ENCODE measurements around the gene SYF2.

SYF2 gene

GRCh38 chr1:25208092-25208491, 24.2 kb downstream of the SYF2 start:
- DNase-seq (ENCODE audit: low read depth in 1 of 2, low spot score in 1 of 2), result no peak
- TF ChIP-seq REST (IDR thresholded peaks at IDR 0.05; ENCODE audit: insufficient replicate concordance, low read depth) (no peak), CTCF (IDR thresholded peaks at IDR 0.05; ENCODE audit: insufficient read depth, low read length) (no peak), POLR2AphosphoS5 (IDR thresholded peaks at IDR 0.05; ENCODE audit: low read depth) (no peak)
- no peak overlapping the region for H3K4me3 ChIP-seq (replicated peaks; ENCODE audit: insufficient read depth, low read length)
- no peak overlapping the region for H3K27ac ChIP-seq (replicated peaks)
- no peaks in the 10 kb centered on the region for H3K27me3 ChIP-seq (ENCODE audit: insufficient read depth, poor library complexity, severe bottlenecking)

GRCh38 chr1:25206201-25206600, 26.1 kb downstream of the SYF2 start:
- no peak for DNase-seq (ENCODE audit: low read depth in 1 of 2, low spot score in 1 of 2)
- no peak overlapping the region for H3K27ac ChIP-seq (replicated peaks)
- no peak overlapping the region for H3K4me3 ChIP-seq (replicated peaks; ENCODE audit: insufficient read depth, low read length)
- no peaks in the 10 kb centered on the region for H3K27me3 ChIP-seq (ENCODE audit: insufficient read depth, poor library complexity, severe bottlenecking)
- TF ChIP-seq GABPA (IDR thresholded peaks at IDR 0.05; ENCODE audit: low read depth) (no peak), REST (IDR thresholded peaks at IDR 0.05; ENCODE audit: insufficient replicate concordance, low read depth) (no peak), SPI1 (IDR thresholded peaks at IDR 0.05; ENCODE audit: borderline replicate concordance, low read depth) (no peak), POLR2AphosphoS5 (IDR thresholded peaks at IDR 0.05; ENCODE audit: low read depth) (no peak), CTCF (IDR thresholded peaks at IDR 0.05; ENCODE audit: insufficient read depth, low read length) (no peak)

- Histone ChIP-seq H3K4me3 (replicated peaks; ENCODE audit: insufficient read depth, low read length) (no peak overlapping the region), H3K27me3 (ENCODE audit: insufficient read depth, poor library complexity, severe bottlenecking) (no peaks in the 10 kb centered on the region), H3K27ac (replicated peaks) (no peak overlapping the region)
- no peak for DNase-seq (ENCODE audit: low read depth in 1 of 2, low spot score in 1 of 2)
- TF ChIP-seq GABPA (IDR thresholded peaks at IDR 0.05; ENCODE audit: low read depth), result no peak
- TF ChIP-seq REST (IDR thresholded peaks at IDR 0.05; ENCODE audit: insufficient replicate concordance, low read depth), result no peak
- TF ChIP-seq CTCF (IDR thresholded peaks at IDR 0.05; ENCODE audit: insufficient read depth, low read length), result no peak
- TF ChIP-seq POLR2AphosphoS5 (IDR thresholded peaks at IDR 0.05; ENCODE audit: low read depth), result no peak
- TF ChIP-seq SPI1 (IDR thresholded peaks at IDR 0.05; ENCODE audit: borderline replicate concordance, low read depth), result no peak
These were observed 26.5 kb downstream of the SYF2 start for GRCh38 chr1:25205786-25206185.

Data from HL-60 (cell line).